Non-pigmented ciliary epithelial cell (primary cell): ENCODE data around the gene ZCCHC17.
A peak's percentile ranks its signal among the peaks of the same experiment; 100 is the strongest.

Source experiments
- DNase-seq: peaks from one replicate; pipeline ENCODE4 v3.0.0-alpha.2; 2010; ENCODE audit warnings: low read depth

ZCCHC17 gene

DNA sequence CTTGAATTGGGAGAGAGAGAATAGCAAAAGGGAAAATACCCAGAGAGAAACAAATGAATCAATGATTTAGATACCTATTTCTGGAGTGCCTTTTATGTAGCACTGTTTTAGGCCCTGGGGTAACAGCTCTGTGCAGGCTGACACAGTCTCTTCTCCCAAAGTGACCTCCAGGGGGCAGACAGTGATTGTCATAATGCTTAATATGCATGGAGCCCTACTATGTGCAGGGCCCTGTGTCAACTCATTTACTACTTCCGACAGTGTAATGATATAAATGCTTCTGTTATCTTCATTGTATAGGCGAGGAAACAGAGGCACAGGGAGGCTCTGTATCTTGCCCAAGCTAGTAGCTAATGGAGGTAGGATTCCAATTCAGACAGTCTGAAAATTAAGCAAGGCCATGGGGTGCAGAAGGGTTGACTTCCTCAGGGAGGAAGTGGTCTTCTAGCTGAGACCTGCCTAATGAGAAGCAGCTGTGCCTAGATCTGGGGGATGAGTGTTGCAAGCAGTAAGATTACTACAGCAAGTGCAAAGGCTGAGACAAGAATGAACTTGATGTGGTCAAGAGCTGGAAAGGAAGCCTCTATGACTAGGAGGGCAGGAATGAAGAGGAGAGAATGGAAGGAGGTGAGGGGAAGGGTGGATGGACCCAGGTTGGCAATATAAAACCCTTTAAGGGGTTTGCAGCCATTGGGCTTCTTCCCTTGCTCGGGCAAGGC, 100.0 kb downstream of the ZCCHC17 start:
- DNase-seq = peak; percentile 83

GRCh38 chr1:31397360-31398095, 100.7 kb downstream of the ZCCHC17 start:
- no peak for DNase-seq

DNA sequence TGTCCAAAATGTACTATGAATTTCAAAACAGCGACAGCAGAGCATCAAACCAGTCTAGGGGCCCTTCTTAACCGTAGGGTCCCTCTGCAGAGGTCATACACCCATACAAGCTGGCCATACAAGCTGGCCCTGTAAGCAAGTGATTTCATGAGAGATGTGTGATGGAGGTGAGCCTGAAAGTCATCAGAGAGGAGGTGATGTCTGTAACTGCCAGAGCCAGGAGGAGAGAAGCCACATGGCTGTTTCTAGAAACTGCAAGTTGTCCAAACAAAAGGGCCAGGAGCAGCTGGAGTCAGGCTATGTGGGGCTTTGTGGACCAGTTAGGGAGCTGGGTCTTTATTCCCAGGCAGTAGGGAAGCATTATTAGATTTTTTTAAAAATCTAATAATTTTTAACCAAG, 101.4 kb downstream of the ZCCHC17 start:
- DNase-seq = no peak

DNA sequence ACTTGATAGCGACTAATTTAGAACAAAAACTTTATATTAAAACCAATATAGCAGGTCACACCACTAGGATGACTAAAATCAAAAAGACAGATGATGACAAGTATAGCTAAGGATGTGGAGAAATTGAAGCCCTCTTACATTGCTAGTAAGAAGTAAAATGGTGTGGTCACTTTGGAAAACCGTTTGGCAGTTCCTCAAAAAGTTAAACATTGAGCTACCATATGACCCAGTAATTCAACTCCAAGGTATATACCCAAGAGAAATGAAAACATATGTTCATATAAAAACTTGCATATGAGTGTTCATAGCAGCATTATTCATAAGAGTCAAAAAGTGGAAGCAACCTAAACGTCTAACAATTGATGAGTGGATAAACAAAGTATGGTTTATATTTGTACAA, 103.1 kb downstream of the ZCCHC17 start:
- DNase-seq = no peak

DNA sequence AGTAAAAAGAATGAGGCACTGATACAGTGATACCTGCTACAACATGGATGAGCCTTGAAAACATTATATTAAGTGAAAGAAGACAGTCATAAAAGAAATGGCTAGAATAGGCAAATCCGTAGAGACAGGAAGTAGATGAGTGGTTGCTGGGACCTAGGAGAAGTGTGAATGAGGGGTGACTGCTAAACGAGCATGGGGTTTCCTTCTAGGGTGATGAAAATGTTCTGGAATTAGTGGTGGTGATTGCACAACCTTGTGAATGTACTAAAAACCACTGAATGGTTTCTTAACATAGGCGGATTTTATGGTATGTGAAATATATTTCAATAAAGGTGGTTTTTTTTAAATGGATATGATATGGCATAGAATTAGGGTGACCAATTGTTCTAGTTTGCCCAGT, 103.6 kb downstream of the ZCCHC17 start:
- DNase-seq = no peak

DNA sequence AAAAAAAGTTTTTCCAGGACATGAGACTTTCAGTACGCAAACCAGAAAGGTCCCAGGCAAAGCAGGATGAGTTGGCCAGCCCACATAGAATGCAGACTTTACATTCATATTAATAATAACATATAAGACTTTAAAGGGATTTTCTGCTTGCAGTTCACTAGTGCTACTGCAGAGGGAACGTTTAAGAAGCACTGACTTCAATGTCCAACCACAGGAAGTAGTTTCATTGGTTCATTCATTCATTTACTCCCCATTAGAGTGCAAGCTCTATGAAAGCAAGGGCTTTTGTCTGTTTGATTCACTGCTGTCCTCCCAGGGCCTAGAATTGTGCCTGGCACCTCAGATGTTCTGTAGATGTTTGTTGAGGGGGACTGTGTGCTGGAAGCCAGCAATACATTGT, 104.4 kb downstream of the ZCCHC17 start:
- DNase-seq = no peak

DNA sequence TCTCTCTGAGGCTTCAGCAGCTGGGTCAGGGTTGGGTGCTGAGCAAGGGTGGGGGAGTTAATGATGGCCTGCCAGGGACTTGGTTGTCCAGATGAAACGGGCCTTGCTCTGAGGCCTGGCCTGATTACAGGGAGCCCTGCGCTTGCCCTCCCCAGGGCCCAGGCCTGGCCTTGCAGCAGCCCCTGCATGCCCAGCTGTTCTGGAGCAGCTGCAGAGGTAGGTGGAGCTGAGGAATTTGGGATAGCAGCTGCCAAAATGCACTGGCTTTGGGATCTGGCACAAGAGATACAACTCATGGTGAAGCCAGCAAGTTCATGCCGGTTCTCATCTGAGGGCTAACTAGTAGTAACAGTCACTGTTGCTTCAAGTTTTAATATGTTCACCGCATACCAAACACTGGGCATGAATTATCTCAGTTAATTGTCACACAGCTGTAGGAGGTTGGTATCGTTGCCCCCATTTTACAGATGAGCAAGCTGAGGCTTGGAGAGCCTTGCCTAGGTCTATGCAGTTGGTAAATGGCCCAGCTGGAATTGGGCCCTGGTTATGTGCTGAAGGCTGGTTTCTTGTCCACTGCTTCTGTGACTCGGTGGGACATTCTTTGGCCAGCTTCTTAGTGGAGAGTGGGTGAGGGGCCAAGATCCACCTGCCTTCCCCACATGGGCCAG, 108.9 kb downstream of the ZCCHC17 start:
- DNase-seq = no peak

- DNase-seq = no peak
Measured at GRCh38 chr1:31407029-31407626, 110.3 kb downstream of the ZCCHC17 start.

GRCh38 chr1:31408788-31409318, 112.0 kb downstream of the ZCCHC17 start:
- no peak for DNase-seq

- DNase-seq = no peak
Measured at GRCh38 chr1:31409946-31410858, 113.4 kb downstream of the ZCCHC17 start.

- no peak for DNase-seq
Measured at GRCh38 chr1:31410871-31411270, 114.0 kb downstream of the ZCCHC17 start.

- DNase-seq = no peak
Measured at GRCh38 chr1:31412205-31412604, 115.4 kb downstream of the ZCCHC17 start.

DNA sequence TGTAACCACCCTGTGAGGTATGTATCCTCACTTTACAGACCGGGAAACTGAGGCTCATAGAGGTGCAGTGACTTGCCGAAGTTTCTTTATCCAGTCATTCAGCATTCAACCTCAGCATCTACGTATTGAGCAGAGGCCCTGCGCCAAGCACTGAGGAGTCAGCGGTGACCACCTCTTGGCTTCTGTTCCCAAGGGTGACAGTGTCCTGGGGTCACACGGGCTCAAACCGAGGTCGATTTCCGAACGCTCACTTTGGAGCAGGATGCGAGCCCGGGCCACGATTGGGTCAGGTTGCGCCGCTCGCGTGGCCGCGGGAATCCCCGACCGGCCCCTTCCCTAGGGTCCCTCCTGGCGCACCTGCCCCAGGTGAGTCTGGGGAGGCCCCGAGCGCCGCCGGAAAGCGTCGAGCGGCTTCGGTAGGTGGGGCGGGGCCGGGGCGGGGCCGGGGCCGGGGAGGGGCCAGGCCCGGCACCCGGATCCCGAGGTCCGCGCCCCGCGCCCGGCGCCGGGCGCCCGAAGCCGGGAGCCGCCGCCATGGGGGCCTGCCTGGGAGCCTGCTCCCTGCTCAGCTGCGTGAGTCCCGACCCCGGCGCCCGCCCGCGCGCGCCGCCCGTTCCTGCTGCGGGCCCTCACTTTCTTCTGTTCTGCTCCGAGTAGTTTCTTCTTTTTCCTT, 116.0 kb downstream of the ZCCHC17 start, which contains the start of gene SERINC2:
TSS of gene SERINC2 (plus strand) at position 482 of the 673 bp plus-strand sequence. CDS start at position 535, 53 bp downstream.
- DNase-seq = no peak

- no peak for DNase-seq
Measured at GRCh38 chr1:31413405-31414001, 116.7 kb downstream of the ZCCHC17 start.
